Erythroblast (primary cell): Measurements from ENCODE around the gene BEND6.

Experiments used
- GATA1 ChIP-seq: IDR thresholded peaks from 2 replicates; pipeline ENCODE4 v1.6.1; 2011; ENCODE audit warnings: low read depth, mild to moderate bottlenecking, control low read depth, low read length, moderate library complexity
- POLR2A ChIP-seq: IDR thresholded peaks from 2 replicates; pipeline ENCODE4 v1.6.1; 2011; ENCODE audit warnings: mild to moderate bottlenecking, low read length

DNA sequence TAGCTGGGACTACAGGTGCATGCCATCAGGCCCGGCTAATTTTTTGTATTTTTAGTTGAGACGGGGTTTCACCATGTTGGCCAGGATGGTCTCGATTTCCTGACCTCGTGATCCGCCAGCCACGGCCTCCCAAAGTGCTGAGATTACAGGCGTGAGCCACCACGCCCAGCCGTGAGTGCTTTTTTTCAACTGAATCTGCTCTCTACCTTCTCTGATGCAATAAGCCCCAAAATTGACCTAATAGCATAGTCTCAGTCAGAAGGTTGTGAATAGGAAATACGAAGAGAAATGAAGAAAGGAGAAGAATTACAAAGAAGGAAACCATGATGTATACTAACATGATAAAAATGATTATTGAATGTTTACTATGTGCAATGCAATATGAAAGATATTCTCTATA, 33.2 kb downstream of the BEND6 start:
- TF ChIP-seq POLR2A: no peak
- TF ChIP-seq GATA1: no peak
